CD4-positive, CD25-positive, alpha-beta regulatory T cell (primary cell): ENCODE results near the gene VPS13D. TPM values are rescaled to one million over a fixed set of nuclear protein-coding genes. Genes with fewer than 3 reads are reported as not detected.

Experiments used
- ATAC-seq, 2 donors: fragments of 150-1000 bp; cut with Tn5 transposase; one replicate each; pipeline ENCODE4 v1.10.0; 2021; ENCODE audit warnings: low read depth in 2 of 2, moderate number of reproducible peaks in 2 of 2, moderate library complexity in 1 of 2
- DNase-seq, 3 donors: peaks; one replicate each; pipeline versions ENCODE4 v3.0.0 to v3.0.0-alpha.2; 2012 to 2022; ENCODE audit warnings: mixed read lengths in 1 of 3
- H3K27ac ChIP-seq: one replicate; pipeline ENCODE4 v1.7.0; 2013; ENCODE audit warnings: mild to moderate bottlenecking, low read length; ENCODE audit not compliant: insufficient read depth, poor library complexity, severe bottlenecking
- H3K27me3 ChIP-seq: one replicate; pipeline ENCODE4 v1.7.0; 2013; ENCODE audit warnings: low read length; ENCODE audit not compliant: control insufficient read depth, insufficient read depth
- H3K36me3 ChIP-seq: one replicate; pipeline ENCODE4 v1.7.0; 2013; ENCODE audit warnings: mild to moderate bottlenecking, low read length, moderate library complexity; ENCODE audit not compliant: control insufficient read depth, insufficient read depth
- H3K4me1 ChIP-seq: 2 replicates; pipeline ENCODE4 v1.7.0; 2013; ENCODE audit warnings: mild to moderate bottlenecking, low read length; ENCODE audit not compliant: insufficient read depth, control insufficient read depth, poor library complexity, severe bottlenecking
- H3K4me3 ChIP-seq: one replicate; pipeline ENCODE4 v1.7.0; 2013; ENCODE audit warnings: low read depth, mild to moderate bottlenecking, low read length, moderate library complexity
- H3K9me3 ChIP-seq, 2 experiments: 1 replicate in 1 of 2; 2 replicates in 1 of 2; pipeline ENCODE4 v1.7.0; 2013; ENCODE audit warnings: low read length in 2 of 2, mild to moderate bottlenecking in 1 of 2, moderate library complexity in 1 of 2; ENCODE audit not compliant: control insufficient read depth in 2 of 2
- H3K27ac Mint-ChIP-seq, 3 donors: one replicate each; pipeline ENCODE4 v1.8.0; 2020 to 2022; ENCODE audit warnings: mild to moderate bottlenecking in 3 of 3, mixed read lengths in 3 of 3, moderate library complexity in 2 of 3
- H3K27me3 Mint-ChIP-seq: one replicate; pipeline ENCODE4 v1.8.0; 2022; ENCODE audit warnings: mild to moderate bottlenecking, mixed read lengths
- H3K36me3 Mint-ChIP-seq: one replicate; pipeline ENCODE4 v1.8.0; 2020; ENCODE audit warnings: mixed read lengths
- H3K4me1 Mint-ChIP-seq, 4 donors: one replicate each; pipeline ENCODE4 v1.8.0; 2020 to 2022; ENCODE audit warnings: mixed read lengths in 4 of 4, mild to moderate bottlenecking in 1 of 4
- H3K4me3 Mint-ChIP-seq, 4 donors: one replicate each; pipeline ENCODE4 v1.8.0; 2020 to 2022; ENCODE audit warnings: mild to moderate bottlenecking in 4 of 4, mixed read lengths in 4 of 4, moderate library complexity in 3 of 4
- H3K9me3 Mint-ChIP-seq, 7 donors: one replicate each; pipeline ENCODE4 v1.8.0; 2020 to 2022; ENCODE audit warnings: mixed read lengths in 7 of 7, mild to moderate bottlenecking in 3 of 7, moderate library complexity in 2 of 7
- polyA plus RNA-seq, 4 donors: library from polyadenylated mRNA; unstranded; fragments of 300-500 nt; fragmentation: Illumina TruSeq; gene quantifications; one replicate each; pipeline ENCODE4 v1.2.3, GENCODE V29; 2021
- total RNA-seq: library from RNA; stranded (reverse); gene quantifications from one replicate; pipeline ENCODE4 v1.2.3, GENCODE V29; 2022

The VPS13D gene
- total and polyA plus RNA-seq, 5 donors from 2014 or later: 8.1 to 96.0 (median 10.3) TPM

- H3K4me3 ChIP-seq: no peak overlapping the region
- Mint-ChIP-seq H3K36me3 (peaks cover 72% of the 10 kb centered on the region), H3K27me3 (no peaks in the 10 kb centered on the region), H3K9me3 (no peaks in the 10 kb centered on the region), H3K4me3 (no peak overlapping the region), H3K4me1 (peaks cover 0 to 40% (median 14%) of the 10 kb centered on the region in 4 donors), H3K27ac (no peak overlapping the region)
- H3K9me3 ChIP-seq: no peaks in the 10 kb centered on the region
- H3K27me3 ChIP-seq: no peaks in the 10 kb centered on the region
- ATAC-seq: no peak
- no peak for DNase-seq
- H3K36me3 ChIP-seq: peaks cover 72% of the 10 kb centered on the region
- peaks cover 12% of the 10 kb centered on the region for H3K4me1 ChIP-seq
- no peak overlapping the region for H3K27ac ChIP-seq
Observed at GRCh38 chr1:12460121-12460520, 230.3 kb downstream of the VPS13D start.

- Mint-ChIP-seq H3K27me3 (no peaks in the 10 kb centered on the region), H3K36me3 (peaks cover 76% of the 10 kb centered on the region)
- ATAC-seq: no peak
Observed at GRCh38 chr1:12460911-12461621, 231.2 kb downstream of the VPS13D start.

GRCh38 chr1:12461754-12462153 is 231.9 kb downstream of the VPS13D start:
- Mint-ChIP-seq H3K4me3 (no peak overlapping the region), H3K27me3 (no peaks in the 10 kb centered on the region), H3K9me3 (no peaks in the 10 kb centered on the region), H3K4me1 (peaks cover 0 to 30% (median 10%) of the 10 kb centered on the region in 4 donors), H3K27ac (no peak overlapping the region), H3K36me3 (peaks cover 71% of the 10 kb centered on the region)
- Histone ChIP-seq H3K27ac (no peak overlapping the region), H3K9me3 (no peaks in the 10 kb centered on the region), H3K27me3 (no peaks in the 10 kb centered on the region), H3K4me1 (peaks cover 5% of the 10 kb centered on the region), H3K4me3 (no peak overlapping the region), H3K36me3 (peaks cover 70% of the 10 kb centered on the region)
- DNase-seq: no peak
- no peak for ATAC-seq

More at GRCh38 chr1:12460911-12461621, 231.2 kb downstream of the VPS13D start:
- DNase-seq: no peak
- Mint-ChIP-seq H3K27ac (peak overlapping the region in 1 of 3 donors; percentile 75), H3K9me3 (no peaks in the 10 kb centered on the region), H3K4me1 (peaks cover 0 to 37% (median 12%) of the 10 kb centered on the region in 4 donors), H3K4me3 (peak overlapping the region in 1 of 4 donors; percentile 21)
- Histone ChIP-seq H3K36me3 (peaks cover 71% of the 10 kb centered on the region), H3K27me3 (no peaks in the 10 kb centered on the region), H3K4me1 (peaks cover 9% of the 10 kb centered on the region), H3K9me3 (no peaks in the 10 kb centered on the region), H3K27ac (no peak overlapping the region), H3K4me3 (no peak overlapping the region)

GRCh38 chr1:12462586-12462985 is 232.8 kb downstream of the VPS13D start:
- H3K27me3 Mint-ChIP-seq: no peaks in the 10 kb centered on the region
- Histone ChIP-seq H3K27ac (no peak overlapping the region), H3K36me3 (peaks cover 63% of the 10 kb centered on the region), H3K4me3 (no peak overlapping the region), H3K27me3 (no peaks in the 10 kb centered on the region), H3K4me1 (peaks cover 4% of the 10 kb centered on the region), H3K9me3 (no peaks in the 10 kb centered on the region)
- DNase-seq: no peak
- ATAC-seq: no peak
- peak overlapping the region in 1 of 3 donors; percentile 14 for H3K27ac Mint-ChIP-seq
- H3K9me3 Mint-ChIP-seq: no peaks in the 10 kb centered on the region
- peaks cover 67% of the 10 kb centered on the region for H3K36me3 Mint-ChIP-seq
- no peak overlapping the region for H3K4me3 Mint-ChIP-seq
- H3K4me1 Mint-ChIP-seq: peaks cover 0 to 25% (median 10%) of the 10 kb centered on the region in 4 donors

- Mint-ChIP-seq H3K36me3 (peaks cover 64% of the 10 kb centered on the region), H3K9me3 (no peaks in the 10 kb centered on the region), H3K4me3 (no peak overlapping the region), H3K4me1 (peaks cover 0 to 11% (median 8%) of the 10 kb centered on the region in 4 donors), H3K27ac (peak overlapping the region in 1 of 3 donors; percentile 9), H3K27me3 (no peaks in the 10 kb centered on the region)
- H3K4me1 ChIP-seq: no peaks in the 10 kb centered on the region
- H3K4me3 ChIP-seq: no peak overlapping the region
- H3K36me3 ChIP-seq: peaks cover 58% of the 10 kb centered on the region
- no peaks in the 10 kb centered on the region for H3K9me3 ChIP-seq
- H3K27ac ChIP-seq: no peak overlapping the region
- DNase-seq (no peak), ATAC-seq (no peak)
- no peaks in the 10 kb centered on the region for H3K27me3 ChIP-seq
Observed at GRCh38 chr1:12464045-12464461, 234.2 kb downstream of the VPS13D start.

GRCh38 chr1:12464598-12465056 is 234.8 kb downstream of the VPS13D start:
- Histone ChIP-seq H3K27ac (no peak overlapping the region), H3K9me3 (no peaks in the 10 kb centered on the region), H3K4me1 (no peaks in the 10 kb centered on the region), H3K36me3 (peaks cover 57% of the 10 kb centered on the region), H3K4me3 (no peak overlapping the region), H3K27me3 (no peaks in the 10 kb centered on the region)
- no peak overlapping the region for H3K4me3 Mint-ChIP-seq
- no peak for ATAC-seq
- no peak overlapping the region for H3K27ac Mint-ChIP-seq
- no peak for DNase-seq
- no peaks in the 10 kb centered on the region for H3K27me3 Mint-ChIP-seq
- H3K36me3 Mint-ChIP-seq: peaks cover 61% of the 10 kb centered on the region
- peaks cover 0 to 12% (median 8%) of the 10 kb centered on the region in 4 donors for H3K4me1 Mint-ChIP-seq
- no peaks in the 10 kb centered on the region for H3K9me3 Mint-ChIP-seq

GRCh38 chr1:12465126-12465525 is 235.3 kb downstream of the VPS13D start:
- Histone ChIP-seq H3K4me3 (no peak overlapping the region), H3K27me3 (no peaks in the 10 kb centered on the region), H3K27ac (no peak overlapping the region), H3K4me1 (no peaks in the 10 kb centered on the region), H3K36me3 (peaks cover 52% of the 10 kb centered on the region), H3K9me3 (no peaks in the 10 kb centered on the region)
- ATAC-seq (no peak), DNase-seq (no peak)
- H3K27ac Mint-ChIP-seq: no peak overlapping the region
- peak overlapping the region in 1 of 4 donors; percentile 47 for H3K4me3 Mint-ChIP-seq
- H3K9me3 Mint-ChIP-seq: no peaks in the 10 kb centered on the region
- H3K4me1 Mint-ChIP-seq: peaks cover under 1 to 15% (median 5%) of the 10 kb centered on the region in 4 donors
- no peaks in the 10 kb centered on the region for H3K27me3 Mint-ChIP-seq
- H3K36me3 Mint-ChIP-seq: peaks cover 56% of the 10 kb centered on the region

GRCh38 chr1:12466816-12467215 is 237.0 kb downstream of the VPS13D start:
- Histone ChIP-seq H3K4me3 (no peak overlapping the region), H3K27ac (no peak overlapping the region), H3K36me3 (peaks cover 37% of the 10 kb centered on the region), H3K27me3 (no peaks in the 10 kb centered on the region), H3K9me3 (no peaks in the 10 kb centered on the region), H3K4me1 (peaks cover 5% of the 10 kb centered on the region)
- H3K9me3 Mint-ChIP-seq: no peaks in the 10 kb centered on the region
- peak overlapping the region in 1 of 3 donors; percentile 56 for H3K27ac Mint-ChIP-seq
- H3K4me3 Mint-ChIP-seq: no peak overlapping the region
- DNase-seq: no peak
- peaks cover 10 to 26% (median 12%) of the 10 kb centered on the region in 4 donors for H3K4me1 Mint-ChIP-seq
- H3K27me3 Mint-ChIP-seq: no peaks in the 10 kb centered on the region
- ATAC-seq: no peak
- peaks cover 48% of the 10 kb centered on the region for H3K36me3 Mint-ChIP-seq
